WERI-Rb-1 (cell line): ENCODE measurements around the gene ERI2.

ENCODE experiments used
- DNase-seq: peaks from one replicate; pipeline ENCODE4 v3.0.0-alpha.2; 2020
- H3K27ac ChIP-seq: fragments of 250-450 bp; sonication (Bioruptor Pico); 2 replicates; pipeline ENCODE4 v1.5.1; 2020; ENCODE audit warnings: mild to moderate bottlenecking, moderate library complexity
- H3K27me3 ChIP-seq: fragments of 250-450 bp; sonication (Bioruptor Pico); 2 replicates; pipeline ENCODE4 v1.5.1; 2021; ENCODE audit warnings: mild to moderate bottlenecking, low read depth, moderate library complexity; ENCODE audit not compliant: insufficient read depth, severe bottlenecking
- H3K36me3 ChIP-seq: fragments of 250-450 bp; sonication (Bioruptor Pico); 2 replicates; pipeline ENCODE4 v1.5.1; 2020; ENCODE audit warnings: mild to moderate bottlenecking, moderate library complexity
- H3K4me3 ChIP-seq: 2 replicates; pipeline ENCODE4 v1.5.1; 2011; ENCODE audit warnings: low read depth, mild to moderate bottlenecking, control low read depth, low read length
- H3K9me3 ChIP-seq: fragments of 250-450 bp; sonication (Bioruptor Pico); 2 replicates; pipeline ENCODE4 v1.5.1; 2021; ENCODE audit warnings: mild to moderate bottlenecking, moderate library complexity; ENCODE audit not compliant: severe bottlenecking
- TF ChIP-seq, protein P1 (sequence below): IDR thresholded peaks from 2 replicates; pipeline ENCODE4 v1.5.1; 2011; ENCODE audit warnings: low read depth, mild to moderate bottlenecking, control low read depth, inconsistent platforms, low read length

ERI2 gene

DNA sequence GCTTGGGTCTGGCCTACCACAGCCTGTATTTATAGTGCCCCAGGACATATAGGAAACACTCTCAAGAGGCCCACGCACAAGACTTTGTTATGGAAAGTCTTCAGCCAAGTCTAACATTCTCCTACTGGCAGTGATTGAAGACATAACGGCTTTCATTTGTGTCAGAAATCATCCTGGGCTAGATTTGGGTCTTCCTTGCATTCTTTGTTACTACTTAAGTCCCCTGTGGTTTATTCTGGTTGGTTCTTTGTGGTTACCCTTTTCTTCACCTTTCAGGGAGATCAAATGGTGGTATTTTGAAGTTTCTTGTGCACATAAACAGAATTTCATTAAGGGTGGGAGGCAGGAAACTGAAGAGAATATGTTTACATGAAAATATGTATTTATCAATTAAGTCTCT is 37.8 kb upstream of the ERI2 start:
- no peak for DNase-seq
- H3K9me3 ChIP-seq, result no peaks in the 10 kb centered on the region
- no peak overlapping the region for H3K27ac ChIP-seq
- TF ChIP-seq, protein P1, sequence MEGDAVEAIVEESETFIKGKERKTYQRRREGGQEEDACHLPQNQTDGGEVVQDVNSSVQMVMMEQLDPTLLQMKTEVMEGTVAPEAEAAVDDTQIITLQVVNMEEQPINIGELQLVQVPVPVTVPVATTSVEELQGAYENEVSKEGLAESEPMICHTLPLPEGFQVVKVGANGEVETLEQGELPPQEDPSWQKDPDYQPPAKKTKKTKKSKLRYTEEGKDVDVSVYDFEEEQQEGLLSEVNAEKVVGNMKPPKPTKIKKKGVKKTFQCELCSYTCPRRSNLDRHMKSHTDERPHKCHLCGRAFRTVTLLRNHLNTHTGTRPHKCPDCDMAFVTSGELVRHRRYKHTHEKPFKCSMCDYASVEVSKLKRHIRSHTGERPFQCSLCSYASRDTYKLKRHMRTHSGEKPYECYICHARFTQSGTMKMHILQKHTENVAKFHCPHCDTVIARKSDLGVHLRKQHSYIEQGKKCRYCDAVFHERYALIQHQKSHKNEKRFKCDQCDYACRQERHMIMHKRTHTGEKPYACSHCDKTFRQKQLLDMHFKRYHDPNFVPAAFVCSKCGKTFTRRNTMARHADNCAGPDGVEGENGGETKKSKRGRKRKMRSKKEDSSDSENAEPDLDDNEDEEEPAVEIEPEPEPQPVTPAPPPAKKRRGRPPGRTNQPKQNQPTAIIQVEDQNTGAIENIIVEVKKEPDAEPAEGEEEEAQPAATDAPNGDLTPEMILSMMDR, result no peak
- no peak overlapping the region for H3K4me3 ChIP-seq
- no peaks in the 10 kb centered on the region for H3K27me3 ChIP-seq
- peaks cover 43% of the 10 kb centered on the region for H3K36me3 ChIP-seq

DNA sequence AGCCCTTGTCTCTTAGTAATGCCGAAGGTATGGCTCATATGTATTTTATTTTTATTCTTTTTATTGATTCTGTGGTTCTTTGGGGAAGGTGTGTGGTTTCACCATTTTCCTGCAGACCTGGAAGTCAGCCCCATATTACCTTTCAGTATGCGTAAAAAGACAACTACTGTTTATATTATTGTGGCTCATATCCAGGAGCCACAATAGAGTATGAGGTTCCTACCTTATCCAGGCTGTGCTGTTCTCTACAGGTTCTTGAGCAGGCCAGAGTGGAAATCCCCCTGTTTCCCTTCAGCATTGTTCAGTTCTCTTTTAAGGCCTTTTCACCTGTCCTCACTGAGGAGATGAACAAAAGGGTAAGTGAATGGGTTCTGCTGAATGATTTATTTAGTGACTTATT is 33.2 kb upstream of the ERI2 start:
- TF ChIP-seq, protein P1, result no peak
- Histone ChIP-seq H3K4me3 (no peak overlapping the region), H3K27me3 (no peaks in the 10 kb centered on the region), H3K9me3 (no peaks in the 10 kb centered on the region), H3K27ac (no peak overlapping the region), H3K36me3 (peaks cover 59% of the 10 kb centered on the region)
- no peak for DNase-seq

DNA sequence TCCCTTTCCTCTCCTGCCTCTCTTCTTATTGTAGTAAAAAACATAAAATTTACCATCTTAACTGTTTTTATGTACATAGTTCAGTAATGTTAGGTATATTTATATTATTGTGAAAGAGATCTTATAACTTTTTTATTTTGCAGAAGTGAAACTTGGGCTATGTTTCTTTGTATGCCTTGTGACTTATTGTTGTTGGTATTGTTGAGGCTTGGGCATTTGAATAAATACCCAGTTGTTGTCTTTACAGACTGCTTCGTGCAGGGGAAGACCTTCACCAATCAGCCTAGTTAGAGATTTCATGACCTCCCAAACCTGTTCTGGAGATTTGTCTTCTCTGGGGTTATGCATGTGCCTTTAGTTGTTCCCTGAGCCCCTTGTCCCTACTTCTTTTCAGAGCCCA is 32.0 kb upstream of the ERI2 start:
- DNase-seq, result no peak
- Histone ChIP-seq H3K4me3 (no peak overlapping the region), H3K27ac (no peak overlapping the region), H3K9me3 (no peaks in the 10 kb centered on the region), H3K36me3 (peaks cover 66% of the 10 kb centered on the region), H3K27me3 (no peaks in the 10 kb centered on the region)
- TF ChIP-seq, protein P1, result no peak

DNA sequence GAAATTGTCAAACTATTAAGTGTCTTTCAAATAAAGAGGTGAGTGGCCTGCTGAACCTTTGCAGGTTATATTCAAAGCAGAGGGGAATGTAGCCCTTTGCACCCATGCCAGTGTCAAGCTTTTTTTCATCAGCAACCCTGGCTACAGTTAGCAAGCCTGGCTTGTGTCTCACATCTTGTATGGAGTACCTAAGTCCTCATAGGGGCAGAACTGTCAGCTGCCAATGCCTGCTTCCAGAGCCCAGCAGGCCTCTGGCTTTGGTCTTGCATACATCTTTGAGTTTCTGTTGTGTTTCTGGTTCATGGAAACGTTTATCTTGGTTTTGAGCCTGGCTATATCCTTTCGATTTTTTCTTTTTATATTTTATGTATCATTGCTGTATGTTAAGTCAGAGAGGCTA is 26.8 kb upstream of the ERI2 start:
- Histone ChIP-seq H3K36me3 (peaks cover 59% of the 10 kb centered on the region), H3K27ac (no peak overlapping the region), H3K4me3 (no peak overlapping the region), H3K9me3 (no peaks in the 10 kb centered on the region), H3K27me3 (no peaks in the 10 kb centered on the region)
- TF ChIP-seq, protein P1, result no peak
- DNase-seq, result no peak

DNA sequence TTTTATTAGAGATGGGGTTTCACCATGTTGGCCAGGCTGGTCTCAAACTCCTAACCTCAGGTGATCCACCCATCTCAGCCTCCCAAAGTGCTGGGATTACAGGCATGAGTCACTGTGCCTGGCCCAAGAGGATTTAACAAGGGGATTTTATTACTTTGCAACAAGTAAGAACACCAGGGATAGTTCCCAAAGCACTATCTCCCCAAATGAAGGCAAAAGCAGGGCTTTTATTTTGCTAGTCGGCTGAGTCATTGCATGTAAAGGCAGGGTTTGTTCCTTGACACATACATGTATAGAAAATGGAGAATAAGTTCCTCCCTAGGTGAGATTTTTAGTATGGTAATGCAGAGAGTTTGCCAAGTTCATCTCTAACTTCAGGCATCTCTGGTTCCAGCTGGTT is 24.1 kb upstream of the ERI2 start:
- peaks cover 58% of the 10 kb centered on the region for H3K36me3 ChIP-seq

DNA sequence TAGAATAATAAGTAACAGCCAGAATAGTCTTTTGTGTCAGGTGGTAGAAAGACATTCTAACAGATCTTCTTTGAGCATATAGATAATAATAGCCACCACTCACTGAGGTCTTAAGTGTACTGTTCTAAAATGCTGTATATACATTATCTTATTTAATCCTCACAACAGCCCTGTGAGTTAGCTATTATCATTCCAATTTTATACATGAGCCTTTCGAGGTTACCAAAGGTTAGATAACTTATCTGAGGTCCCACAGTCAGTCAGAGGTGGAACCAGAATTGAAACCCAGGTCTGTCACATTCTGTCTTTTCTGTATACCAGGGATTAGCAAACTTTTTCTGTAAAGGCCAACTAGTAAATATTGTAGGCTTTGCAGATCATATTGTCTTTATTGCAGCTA is 23.3 kb upstream of the ERI2 start:
- H3K4me3 ChIP-seq, result no peak overlapping the region
- H3K9me3 ChIP-seq, result no peaks in the 10 kb centered on the region
- H3K27me3 ChIP-seq, result no peaks in the 10 kb centered on the region
- peaks cover 51% of the 10 kb centered on the region for H3K36me3 ChIP-seq
- TF ChIP-seq, protein P1, result no peak
- no peak overlapping the region for H3K27ac ChIP-seq
- DNase-seq, result no peak

More for the DNA sequence above, 24.1 kb upstream of the ERI2 start:
- TF ChIP-seq, protein P1, result no peak
- Histone ChIP-seq H3K9me3 (no peaks in the 10 kb centered on the region), H3K27me3 (no peaks in the 10 kb centered on the region), H3K4me3 (no peak overlapping the region), H3K27ac (no peak overlapping the region)
- DNase-seq, result no peak
